ENCODE results near the gene DDX51.

The DDX51 gene

DNA sequence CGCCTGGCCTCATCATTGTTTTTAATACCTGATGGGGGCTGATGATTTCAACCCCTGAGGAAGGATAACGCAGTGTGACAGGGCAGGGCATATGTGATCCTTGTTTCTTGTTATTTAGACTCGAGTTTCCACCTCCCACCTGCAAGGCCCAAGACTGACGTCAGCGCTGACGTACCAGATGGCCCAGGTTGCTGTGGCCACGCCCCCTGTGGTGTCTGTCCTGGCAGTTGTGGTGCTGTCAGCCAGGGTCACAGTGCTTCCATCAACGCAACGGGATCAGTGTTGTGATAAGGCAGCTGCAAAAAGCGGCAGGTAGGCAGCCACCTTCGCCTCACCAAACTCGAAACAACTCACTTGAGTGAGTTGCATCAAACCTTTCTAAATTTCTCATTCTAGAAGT is 18.4 kb downstream of the DDX51 start:
- H3K27ac ChIP-seq, result no peak overlapping the region
- TF ChIP-seq CTCF (IDR thresholded peaks at IDR 0.05) (no peak), ZFX (IDR thresholded peaks at IDR 0.05; ENCODE audit: borderline replicate concordance) (no peak)

GRCh38 chr12:132124766-132125425 is 19.2 kb downstream of the DDX51 start:
- no peak overlapping the region for H3K27ac ChIP-seq
- TF ChIP-seq ZFX (IDR thresholded peaks at IDR 0.05; ENCODE audit: borderline replicate concordance), result no peak
- no peak for TF ChIP-seq CTCF (IDR thresholded peaks at IDR 0.05)

DNA sequence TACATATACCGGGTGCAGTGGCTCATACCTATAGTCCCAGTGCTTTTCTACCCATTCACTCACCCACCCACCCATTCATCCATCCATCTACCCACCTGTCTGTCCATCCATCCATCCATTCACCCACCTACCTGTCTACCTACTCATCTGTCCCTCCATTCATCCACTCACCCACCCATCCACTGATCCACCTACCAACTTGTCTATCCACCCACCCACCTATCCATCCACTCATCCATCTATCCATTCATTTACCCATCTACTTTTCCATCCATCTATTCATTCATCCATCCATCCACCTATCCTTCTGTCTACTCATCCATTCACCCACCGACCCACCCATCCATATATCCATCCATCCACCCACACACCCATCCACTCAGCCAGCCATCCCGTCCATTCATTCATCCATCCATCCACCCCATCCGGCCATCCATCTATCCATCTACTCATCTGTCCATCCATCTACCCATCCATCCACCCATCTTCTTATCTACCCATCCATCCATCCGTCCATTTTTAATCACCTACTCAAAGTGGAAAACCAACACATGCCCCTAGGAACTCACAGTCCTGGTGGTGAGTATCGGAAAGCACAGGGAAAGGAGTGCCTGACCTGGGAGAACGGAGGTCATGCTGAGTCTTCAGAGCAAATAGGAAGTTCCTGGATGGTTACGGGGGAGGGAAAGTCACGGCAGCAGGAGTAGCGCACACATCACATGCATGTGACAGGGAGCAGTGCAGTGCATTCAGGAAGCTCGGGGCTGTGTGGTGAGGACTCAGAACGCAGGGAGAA is 20.0 kb downstream of the DDX51 start:
- TF ChIP-seq ZFX (IDR thresholded peaks at IDR 0.05; ENCODE audit: borderline replicate concordance), result no peak
- no peak for TF ChIP-seq CTCF (IDR thresholded peaks at IDR 0.05)
- no peak overlapping the region for H3K27ac ChIP-seq

DNA sequence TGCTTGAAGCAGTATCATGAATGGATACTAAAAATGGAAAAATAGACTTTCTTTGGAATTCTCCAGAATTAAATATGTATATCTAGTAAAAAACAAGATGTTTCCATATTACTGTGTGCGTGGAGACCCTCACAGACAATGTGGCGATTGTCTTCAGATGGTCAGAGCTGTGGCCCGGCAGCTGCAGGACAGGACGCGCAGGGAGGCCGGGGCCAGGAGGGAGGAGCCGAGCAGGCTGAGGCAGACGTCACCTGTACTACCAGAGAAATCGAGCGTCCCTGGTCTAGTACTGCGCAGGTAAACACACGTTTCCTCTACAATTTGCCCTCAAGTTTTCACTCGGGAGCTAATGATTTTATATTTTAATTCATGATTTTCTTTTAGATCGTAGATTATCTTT is 22.8 kb downstream of the DDX51 start:
- no peak for TF ChIP-seq ZFX (IDR thresholded peaks at IDR 0.05; ENCODE audit: borderline replicate concordance)
- TF ChIP-seq CTCF (IDR thresholded peaks at IDR 0.05), result no peak
- H3K27ac ChIP-seq, result no peak overlapping the region

- TF ChIP-seq ZFX (IDR thresholded peaks at IDR 0.05; ENCODE audit: borderline replicate concordance) (no peak), CTCF (IDR thresholded peaks at IDR 0.05) (no peak)
- H3K27ac ChIP-seq, result no peak overlapping the region
Observed at GRCh38 chr12:132118876-132119275, 25.2 kb downstream of the DDX51 start.

DNA sequence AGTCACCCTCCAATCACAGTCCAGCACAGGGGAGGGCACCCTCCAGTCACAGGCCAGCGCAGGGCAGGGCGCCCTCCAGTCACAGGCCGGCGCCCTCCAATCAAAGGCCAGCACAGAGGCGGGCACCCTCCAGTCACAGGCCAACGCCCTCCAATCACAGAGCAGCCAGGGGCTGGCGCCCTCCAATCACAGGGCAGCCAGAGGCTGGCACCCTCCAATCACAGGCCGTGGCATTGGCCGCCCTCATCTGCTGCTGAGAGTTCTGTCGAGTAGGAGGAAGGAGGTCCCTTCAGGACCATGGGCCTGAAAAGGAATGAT is 26.6 kb downstream of the DDX51 start:
- no peak for TF ChIP-seq CTCF (IDR thresholded peaks at IDR 0.05)
- TF ChIP-seq ZFX (IDR thresholded peaks at IDR 0.05; ENCODE audit: borderline replicate concordance), result no peak
- H3K27ac ChIP-seq, result no peak overlapping the region

Data from 22Rv1 (cell line).